GM12892 (cell line): ENCODE results near the gene CRYZ. TPM values are rescaled to one million over a fixed set of nuclear protein-coding genes. Genes with fewer than 3 reads are reported as not detected.
"Not testable (repeated sequence)": the region's sequence is repeated elsewhere in the genome, so short reads cannot be mapped to it uniquely, and the experiment has no call there.

Experiments used
- DNase-seq: peaks from one replicate; pipeline ENCODE4 v3.0.0; 2011; ENCODE audit not compliant: insufficient read length
- FAIRE-seq: peaks from 2 replicates; lab custom pipeline; 2011; peaks lifted over from hg19 to GRCh38; lab: Jason Lieb, UNC
- POLR2A ChIP-seq: IDR thresholded peaks from 2 replicates; pipeline ENCODE4 v1.6.1; 2011; ENCODE audit warnings: low read depth, low read length, control low read depth
- POLR2AphosphoS5 ChIP-seq: IDR thresholded peaks from 2 replicates; pipeline ENCODE4 v1.6.1; 2011; ENCODE audit warnings: low read depth, low read length, control low read depth
- TAF1 ChIP-seq: IDR thresholded peaks from 2 replicates; pipeline ENCODE4 v1.6.1; 2011; ENCODE audit warnings: low read depth, mild to moderate bottlenecking, control low read depth, low read length, borderline replicate concordance
- polyA plus RNA-seq: library from polyadenylated mRNA; unstranded; fragments of >200 nt; gene quantifications from one replicate; pipeline ENCODE4 v1.2.1, GENCODE V29; 2012; ENCODE audit warnings: missing spikeins, inconsistent platforms; ENCODE audit not compliant: missing spikeins

CRYZ gene, protein sequence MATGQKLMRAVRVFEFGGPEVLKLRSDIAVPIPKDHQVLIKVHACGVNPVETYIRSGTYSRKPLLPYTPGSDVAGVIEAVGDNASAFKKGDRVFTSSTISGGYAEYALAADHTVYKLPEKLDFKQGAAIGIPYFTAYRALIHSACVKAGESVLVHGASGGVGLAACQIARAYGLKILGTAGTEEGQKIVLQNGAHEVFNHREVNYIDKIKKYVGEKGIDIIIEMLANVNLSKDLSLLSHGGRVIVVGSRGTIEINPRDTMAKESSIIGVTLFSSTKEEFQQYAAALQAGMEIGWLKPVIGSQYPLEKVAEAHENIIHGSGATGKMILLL
- polyA plus RNA-seq = 126 TPM

DNA sequence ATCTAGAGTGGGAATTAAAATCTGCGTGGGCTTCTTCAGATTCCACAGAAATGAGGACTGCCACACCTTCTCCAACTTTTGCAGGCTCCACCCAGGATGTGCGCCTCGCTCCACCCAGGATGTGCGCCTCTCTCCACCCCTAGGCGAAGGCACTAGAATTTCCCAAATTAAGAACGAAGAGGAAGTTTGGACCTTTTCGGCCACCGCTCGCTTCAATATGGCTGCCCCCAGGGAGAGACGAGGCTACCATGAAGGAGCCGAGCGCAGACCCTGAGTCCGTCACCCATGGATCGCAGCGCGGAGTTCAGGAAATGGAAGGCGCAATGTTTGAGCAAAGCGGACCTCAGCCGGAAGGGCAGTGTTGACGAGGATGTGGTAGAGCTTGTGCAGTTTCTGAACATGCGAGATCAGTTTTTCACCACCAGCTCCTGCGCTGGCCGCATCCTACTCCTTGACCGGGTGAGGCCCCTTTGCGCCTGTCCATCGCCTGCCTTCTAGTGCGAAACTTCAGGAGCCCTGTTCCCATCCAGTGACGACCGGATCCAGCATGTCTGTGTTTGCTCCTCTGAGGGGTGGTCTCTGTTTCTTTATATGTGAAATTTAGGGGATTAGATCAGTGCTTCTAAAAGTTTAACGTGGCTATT, at the start of gene CRYZ, which contains the start of gene TYW3:
CRYZ (minus strand) TSS at position 91 of the 644 bp plus-strand sequence. CDS start 8,229 bp downstream, outside the sequence.
TYW3 (plus strand) TSS at position 193 of the 644 bp plus-strand sequence; CDS start at position 286, 93 bp downstream.
- TF ChIP-seq POLR2A (peak; percentile 88), POLR2AphosphoS5 (peak; percentile 81), TAF1 (peak; percentile 80)
- DNase-seq (peak; percentile 44), FAIRE-seq (peak; percentile 95)

DNA sequence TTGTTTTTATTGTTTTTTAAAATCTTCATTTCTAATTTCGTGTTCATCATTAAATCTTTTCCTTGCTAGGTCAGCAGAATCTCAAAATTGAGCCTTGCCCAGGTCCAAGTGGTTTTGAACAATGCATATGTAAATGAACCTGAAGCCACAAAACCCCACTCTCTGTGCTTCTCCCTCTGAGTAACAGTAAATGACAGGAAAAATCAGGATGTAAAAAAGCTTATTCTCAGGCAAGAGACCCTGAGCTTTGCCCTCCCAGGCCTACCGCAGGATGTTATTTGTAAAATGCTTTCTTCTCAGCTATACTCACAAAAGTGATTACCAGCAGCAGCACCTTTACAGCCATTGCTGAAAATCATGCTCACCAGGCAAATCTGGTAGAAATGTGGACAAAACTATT, 47.7 kb upstream of the CRYZ start:
- no peak for FAIRE-seq
- no peak for TF ChIP-seq POLR2AphosphoS5
- no peak for TF ChIP-seq POLR2A
- TF ChIP-seq TAF1 = no peak
- DNase-seq = no peak

DNA sequence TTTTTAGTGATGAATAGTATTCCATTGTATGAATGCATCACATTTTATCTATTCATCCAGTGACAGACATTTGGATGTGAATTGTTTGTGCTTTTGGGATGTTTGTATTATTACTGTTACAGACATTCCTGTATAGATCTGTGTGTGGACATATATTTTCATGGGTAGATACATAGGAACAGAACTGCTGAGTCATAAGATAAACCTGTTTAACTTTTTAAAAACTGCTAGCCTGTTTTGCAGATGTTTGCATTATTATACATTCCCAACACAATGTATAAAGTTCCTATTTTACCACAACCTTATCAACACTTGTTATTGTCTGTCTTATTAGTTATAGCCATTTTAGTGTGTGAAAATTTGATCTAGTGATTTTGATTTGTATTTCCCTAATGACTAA, 46.9 kb upstream of the CRYZ start:
- DNase-seq (no peak), FAIRE-seq (no peak)
- TF ChIP-seq POLR2A (no peak), POLR2AphosphoS5 (no peak), TAF1 (no peak)

DNA sequence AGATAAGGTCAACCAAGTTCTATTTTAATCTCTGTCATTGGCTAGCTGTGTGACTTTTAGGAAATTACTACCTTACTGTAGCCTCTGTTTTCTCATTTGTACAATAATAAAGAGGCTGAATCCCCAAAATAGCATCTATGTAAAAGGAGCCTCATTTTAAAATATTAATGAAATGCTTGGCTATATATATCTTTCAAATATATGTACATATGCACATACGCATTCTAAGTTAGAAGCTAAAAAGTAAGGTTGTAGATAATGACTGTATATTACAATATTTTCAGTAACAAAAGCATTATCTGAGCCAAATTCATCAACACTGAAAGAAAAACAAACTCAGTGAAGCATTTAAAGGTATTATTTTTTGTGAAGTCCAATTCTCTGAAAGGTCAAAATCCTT, 44.7 kb upstream of the CRYZ start:
- TF ChIP-seq POLR2A (no peak), POLR2AphosphoS5 (no peak), TAF1 (no peak)
- no peak for DNase-seq
- no peak for FAIRE-seq

DNA sequence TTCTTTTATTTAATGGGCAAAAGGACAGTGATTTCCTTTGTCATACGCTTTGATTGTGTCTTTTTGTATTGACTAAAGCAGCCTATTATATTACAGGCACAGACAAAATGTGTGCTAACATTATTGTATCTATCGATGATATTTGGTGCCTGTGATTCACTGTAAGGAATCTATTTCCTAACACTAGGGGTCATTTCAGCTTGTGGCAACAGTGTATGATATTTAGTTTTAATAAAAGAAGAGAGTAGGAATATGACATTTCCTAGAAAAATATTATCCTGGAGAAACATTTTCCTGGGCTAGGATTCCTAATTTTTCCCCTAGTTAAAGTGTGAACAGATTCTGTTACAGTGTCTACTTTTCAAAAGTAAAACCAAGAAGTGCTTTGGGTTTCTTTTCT, 42.9 kb upstream of the CRYZ start:
- TF ChIP-seq TAF1 = no peak
- TF ChIP-seq POLR2A = no peak
- no peak for TF ChIP-seq POLR2AphosphoS5
- DNase-seq (no peak), FAIRE-seq (no peak)

DNA sequence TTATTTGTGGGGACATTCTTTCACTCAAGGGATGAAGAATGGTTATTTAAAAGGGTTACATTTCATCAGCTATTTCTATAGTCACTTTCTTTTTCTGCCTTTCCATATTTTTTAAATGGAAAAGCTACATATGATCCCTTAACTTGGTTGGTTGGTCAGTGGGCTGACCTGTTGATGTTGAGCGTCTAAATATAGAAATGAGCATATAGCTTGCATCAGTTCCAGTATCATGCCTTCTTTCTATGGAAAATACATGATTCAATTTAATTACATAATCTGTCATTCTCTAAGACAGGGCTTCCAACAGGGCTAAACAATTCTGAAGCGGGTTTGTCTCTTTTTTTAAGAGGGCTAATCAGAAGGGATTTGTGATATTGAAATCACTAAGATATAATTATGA, 40.7 kb upstream of the CRYZ start:
- TF ChIP-seq POLR2AphosphoS5 = no peak
- no peak for TF ChIP-seq TAF1
- no peak for TF ChIP-seq POLR2A
- FAIRE-seq = no peak
- no peak for DNase-seq

DNA sequence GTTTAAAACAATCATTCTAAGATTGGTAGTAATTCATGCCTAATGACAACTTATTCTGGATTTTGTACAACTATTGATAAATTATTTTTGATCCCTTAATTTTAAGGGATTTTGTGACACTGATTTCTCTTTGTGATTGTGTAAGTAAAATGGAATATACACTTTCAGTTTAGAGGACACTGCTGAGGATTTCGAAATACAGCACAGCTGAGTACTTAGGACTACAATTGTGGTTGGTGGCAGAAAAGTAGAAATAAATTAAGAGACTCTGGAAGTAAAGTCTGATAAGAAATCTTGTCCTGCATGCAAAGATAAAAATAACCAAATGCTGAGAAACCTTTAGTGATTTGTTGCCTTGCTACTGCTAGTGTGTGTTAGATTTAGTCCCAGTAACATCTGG, 40.1 kb upstream of the CRYZ start:
- DNase-seq (no peak), FAIRE-seq (no peak)
- no peak for TF ChIP-seq POLR2A
- no peak for TF ChIP-seq TAF1
- TF ChIP-seq POLR2AphosphoS5 = no peak

DNA sequence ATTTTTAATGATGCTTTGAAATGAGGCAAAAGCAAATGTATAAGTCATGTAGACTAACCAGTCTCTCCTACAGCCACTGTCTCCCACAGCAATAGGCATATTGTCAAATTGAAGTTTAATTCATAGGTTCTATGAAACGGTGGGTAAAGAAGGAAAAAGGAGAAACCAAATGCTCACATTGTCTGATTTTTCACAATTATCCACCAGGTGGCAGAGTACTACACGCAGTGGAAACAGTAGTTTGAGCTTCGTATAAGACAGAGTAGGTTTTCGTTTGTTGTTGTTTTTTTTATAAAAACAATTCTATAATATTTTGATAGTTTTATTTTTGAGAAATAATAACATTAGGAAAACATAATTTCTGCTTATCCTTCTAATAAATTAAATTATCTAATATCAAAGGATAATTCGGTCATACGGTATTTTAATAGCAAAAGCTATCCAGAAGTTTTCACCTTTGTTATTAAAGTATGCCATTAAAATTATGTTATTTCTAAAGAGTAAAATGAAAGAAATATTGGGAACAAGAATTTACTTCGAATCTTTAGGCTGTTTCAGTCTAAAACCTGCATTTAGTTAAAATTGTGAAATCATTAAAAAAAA, 39.2 kb upstream of the CRYZ start:
- TF ChIP-seq POLR2A = no peak
- no peak for TF ChIP-seq POLR2AphosphoS5
- TF ChIP-seq TAF1 = no peak
- FAIRE-seq (peak; percentile 65), DNase-seq (no peak)

DNA sequence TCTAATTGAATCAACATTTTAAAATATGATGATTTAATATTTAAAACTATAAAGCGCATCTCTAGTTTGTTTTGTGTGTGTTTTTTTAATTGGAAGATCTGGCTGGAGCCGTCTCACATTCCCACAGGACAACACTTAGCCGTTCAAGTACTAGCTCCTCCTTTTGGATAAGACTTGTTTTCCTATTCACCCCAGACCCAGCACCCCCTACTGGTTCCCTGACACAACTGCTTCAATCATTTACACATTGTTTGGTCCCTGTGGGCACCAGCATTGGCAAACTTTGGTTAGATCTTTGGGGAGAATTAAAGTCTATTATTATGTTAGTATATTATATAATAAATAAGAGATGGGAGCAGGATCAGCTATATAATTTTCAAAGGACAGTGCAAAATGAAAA, 34.6 kb upstream of the CRYZ start:
- TF ChIP-seq POLR2AphosphoS5 = no peak
- TF ChIP-seq POLR2A = no peak
- no peak for TF ChIP-seq TAF1
- DNase-seq (no peak), FAIRE-seq (no peak)

DNA sequence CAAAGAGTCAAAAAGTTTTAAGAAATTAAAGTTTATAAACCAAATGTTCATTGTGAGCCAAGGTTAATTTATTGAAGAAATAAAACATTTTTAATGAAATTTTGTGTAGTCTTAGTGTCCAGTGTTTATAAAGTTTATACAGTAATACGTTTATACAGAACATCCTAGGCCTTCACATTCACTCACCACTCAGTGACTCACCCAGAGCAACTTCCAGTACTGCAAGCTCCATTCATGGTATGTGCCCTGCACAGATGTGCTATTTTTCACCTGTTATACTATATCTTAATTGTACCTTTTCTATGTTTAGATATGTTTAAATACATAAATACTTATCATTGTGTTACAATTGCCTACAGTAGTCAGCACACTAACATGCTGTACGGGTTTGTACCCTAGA, 33.7 kb upstream of the CRYZ start:
- DNase-seq = no peak
- no peak for FAIRE-seq

DNA sequence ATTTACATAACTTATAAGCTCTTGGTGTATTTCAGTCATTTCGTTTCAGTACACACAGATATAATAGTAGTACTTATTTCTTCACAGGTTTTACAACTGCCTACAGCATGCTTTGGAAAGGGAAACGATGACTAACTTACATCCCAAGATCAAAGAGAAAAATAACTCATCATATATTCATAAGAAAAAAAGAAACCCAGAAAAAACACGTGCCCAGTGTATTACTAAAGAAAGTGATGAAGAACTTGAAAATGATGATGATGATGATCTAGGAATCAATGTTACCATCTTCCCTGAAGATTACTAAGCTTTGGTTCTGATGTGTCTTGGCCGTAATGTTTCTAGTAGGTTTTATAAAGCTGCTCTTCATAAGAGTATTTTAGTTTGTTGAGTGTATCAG, 31.0 kb upstream of the CRYZ start:
- no peak for FAIRE-seq
- DNase-seq = no peak
- TF ChIP-seq POLR2A (no peak), POLR2AphosphoS5 (no peak)

More for the DNA sequence above, 33.7 kb upstream of the CRYZ start:
- TF ChIP-seq POLR2AphosphoS5 = no peak
- no peak for TF ChIP-seq POLR2A
- TF ChIP-seq TAF1 = no peak

DNA sequence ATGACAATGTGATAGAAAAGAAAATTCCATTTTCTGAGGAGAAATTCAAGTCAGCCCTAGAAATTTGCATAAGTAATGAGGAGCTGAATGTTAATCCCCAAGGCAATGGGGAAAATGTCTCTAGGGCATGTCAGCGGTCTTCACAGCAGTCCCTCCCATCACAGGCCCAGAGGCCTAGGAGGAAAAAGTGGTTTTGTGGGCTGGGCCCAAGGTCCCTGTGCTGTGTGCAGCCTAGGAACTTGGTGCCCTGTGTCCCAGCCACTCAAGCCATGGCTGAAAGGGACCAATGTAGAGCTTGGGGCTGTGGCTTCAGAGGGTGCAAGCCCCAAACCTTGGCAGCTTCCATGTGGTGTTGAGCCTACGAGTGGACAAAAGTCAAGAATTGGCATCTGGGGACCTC, 23.8 kb upstream of the CRYZ start:
- FAIRE-seq, DNase-seq: not testable (repeated sequence)

DNA sequence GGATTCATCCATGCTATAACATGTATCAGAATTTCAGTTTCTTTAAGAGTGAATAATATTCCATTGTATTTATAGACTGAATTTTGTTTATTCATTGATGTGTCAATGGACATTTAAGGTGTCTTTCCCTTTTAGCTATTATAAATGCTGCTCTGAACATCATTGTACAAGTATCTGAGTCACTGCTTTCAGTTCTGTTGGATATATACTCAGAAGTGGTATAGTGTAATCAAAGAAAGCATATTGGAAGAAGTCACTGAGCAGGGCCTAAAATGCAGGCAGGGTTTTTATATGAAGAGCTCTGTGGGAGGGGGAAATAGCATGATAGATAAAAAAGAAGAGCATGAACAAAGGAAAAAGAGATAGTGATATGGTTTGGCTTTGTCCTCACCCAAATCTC, 22.6 kb upstream of the CRYZ start:
- TF ChIP-seq TAF1 (no peak), POLR2A (no peak), POLR2AphosphoS5 (no peak)
- FAIRE-seq = no peak
- no peak for DNase-seq
